HEK293 (cell line): ENCODE data around the gene CACNA1E.
"Not testable (repeated sequence)": the region's sequence is repeated elsewhere in the genome, so short reads cannot be mapped to it uniquely, and the experiment has no call there.

Experiments used
- CTCF ChIA-PET: fragments of 350-600 bp; formaldehyde crosslinking; extraction: SDS; loops from one replicate; lab custom pipeline; 2021; ENCODE audit warnings: antibody characterized with exemption; lab: Yijun Ruan, JAX
- POLR2A ChIA-PET: fragments of 300-600 bp; formaldehyde crosslinking; extraction: SDS; loops from one replicate; lab custom pipeline; 2020; ENCODE audit warnings: antibody characterized with exemption, inconsistent platforms; lab: Yijun Ruan, JAX
- H3K27ac ChIP-seq: fragments of 200-500 bp; sonication (Bioruptor generic); 2 replicates; pipeline ENCODE4 v1.5.1; 2014; ENCODE audit warnings: low read depth, low read length, control low read depth, inconsistent platforms; ENCODE audit errors: extremely low read depth
- H3K36me3 ChIP-seq, 2 experiments: fragments of 200-500 bp in 1 of 2; sonication (Bioruptor generic) in 1 of 2; 1 replicate in 1 of 2; 2 replicates in 1 of 2; pipeline ENCODE4 v1.5.1; 2014 to 2017; ENCODE audit warnings: inconsistent platforms in 2 of 2, low read length in 2 of 2; ENCODE audit not compliant: control insufficient read depth in 2 of 2, insufficient read depth in 1 of 2
- H3K4me1 ChIP-seq: fragments of 200-500 bp; sonication (Bioruptor generic); 2 replicates; pipeline ENCODE4 v1.5.1; 2014; ENCODE audit warnings: mild to moderate bottlenecking, low read length, inconsistent platforms; ENCODE audit not compliant: control insufficient read depth, insufficient read depth
- H3K4me3 ChIP-seq: 2 replicates; pipeline ENCODE4 v1.5.1; 2011; ENCODE audit warnings: low read depth, mild to moderate bottlenecking, control low read depth, low read length, moderate library complexity
- H3K9me3 ChIP-seq: fragments of 200-500 bp; sonication (Bioruptor generic); 2 replicates; pipeline ENCODE4 v1.5.1; 2014; ENCODE audit warnings: low read depth, low read length, inconsistent platforms; ENCODE audit not compliant: control insufficient read depth, insufficient read depth
- AEBP2 ChIP-seq: fragments of 450-650 bp; formaldehyde crosslinking; IDR thresholded peaks from 2 replicates; pipeline ENCODE4 v1.5.1; 2016; ENCODE audit warnings: missing biosample characterization, missing genetic modification characterization, borderline replicate concordance
- GLI2 ChIP-seq: fragments of 450-650 bp; formaldehyde crosslinking; IDR thresholded peaks from 2 replicates; pipeline ENCODE4; 2017; ENCODE audit warnings: missing biosample characterization, missing genetic modification characterization, low read depth, borderline replicate concordance
- HOXA7 ChIP-seq: sonication (generic); formaldehyde crosslinking; IDR thresholded peaks from 2 replicates; pipeline ENCODE4 v1.8.1; 2022; ENCODE audit warnings: missing genetic modification reagents, borderline replicate concordance
- KLF10 ChIP-seq: fragments of 450-650 bp; IDR thresholded peaks from 2 replicates; pipeline ENCODE4 v1.5.1; 2018; ENCODE audit warnings: missing biosample characterization, mild to moderate bottlenecking, missing genetic modification characterization
- KLF7 ChIP-seq: fragments of 450-650 bp; formaldehyde crosslinking; IDR thresholded peaks from 2 replicates; pipeline ENCODE4 v1.5.1; 2016; ENCODE audit warnings: missing biosample characterization, missing genetic modification characterization, borderline replicate concordance
- PRDM6 ChIP-seq: fragments of 450-650 bp; formaldehyde crosslinking; IDR thresholded peaks from 2 replicates; pipeline ENCODE4 v1.5.1; 2017; ENCODE audit warnings: missing biosample characterization, missing genetic modification characterization
- SCRT1 ChIP-seq: fragments of 450-650 bp; formaldehyde crosslinking; IDR thresholded peaks from 2 replicates; pipeline ENCODE4 v1.5.1; 2016; ENCODE audit warnings: missing biosample characterization, missing genetic modification characterization, borderline replicate concordance
- SP2 ChIP-seq: fragments of 450-650 bp; formaldehyde crosslinking; IDR thresholded peaks from 2 replicates; pipeline ENCODE4 v1.5.1; 2016; ENCODE audit warnings: missing biosample characterization, missing genetic modification characterization
- TCF7L2 ChIP-seq: IDR thresholded peaks from 2 replicates; pipeline ENCODE4 v1.6.1; 2011; ENCODE audit warnings: low read depth, mild to moderate bottlenecking, inconsistent platforms, low read length, moderate library complexity, borderline replicate concordance
- YY1 ChIP-seq: fragments of 450-650 bp; formaldehyde crosslinking; IDR thresholded peaks from 2 replicates; pipeline ENCODE4 v1.5.1; 2018; ENCODE audit warnings: missing biosample characterization, missing genetic modification characterization
- ZBTB8A ChIP-seq: fragments of 450-650 bp; formaldehyde crosslinking; IDR thresholded peaks from 2 replicates; pipeline ENCODE4 v1.5.1; 2016; ENCODE audit warnings: missing biosample characterization, missing genetic modification characterization
- ZFHX2 ChIP-seq: fragments of 450-650 bp; formaldehyde crosslinking; conservative IDR thresholded peaks from 2 replicates; pipeline ENCODE4 v1.5.1; 2016; ENCODE audit warnings: missing biosample characterization, missing genetic modification characterization
- ZNF169 ChIP-seq: fragments of 450-650 bp; formaldehyde crosslinking; IDR thresholded peaks from 2 replicates; pipeline ENCODE4 v1.5.1; 2016; ENCODE audit warnings: missing biosample characterization, missing genetic modification characterization
- ZNF174 ChIP-seq: fragments of 450-650 bp; formaldehyde crosslinking; IDR thresholded peaks from 2 replicates; pipeline ENCODE4 v1.5.0; 2017; ENCODE audit warnings: missing biosample characterization, mild to moderate bottlenecking, missing genetic modification characterization
- ZNF449 ChIP-seq: fragments of 450-650 bp; formaldehyde crosslinking; IDR thresholded peaks from 2 replicates; pipeline ENCODE4 v1.5.1; 2017; ENCODE audit warnings: missing biosample characterization, mild to moderate bottlenecking, missing genetic modification characterization, moderate library complexity
- ZNF596 ChIP-seq: fragments of 450-650 bp; IDR thresholded peaks from 2 replicates; pipeline ENCODE4 v1.5.0; 2018; ENCODE audit warnings: missing biosample characterization, mild to moderate bottlenecking, missing genetic modification characterization, moderate library complexity
- ZNF658 ChIP-seq: fragments of 450-650 bp; formaldehyde crosslinking; IDR thresholded peaks from 2 replicates; pipeline ENCODE4; 2016; ENCODE audit warnings: missing biosample characterization, missing genetic modification characterization
- ZNF660 ChIP-seq: fragments of 450-650 bp; IDR thresholded peaks from 2 replicates; pipeline ENCODE4 v1.5.1; 2018; ENCODE audit warnings: missing biosample characterization, mild to moderate bottlenecking, missing genetic modification characterization
- TF ChIP-seq, protein P1 (sequence below): fragments of 450-650 bp; formaldehyde crosslinking; IDR thresholded peaks from 2 replicates; pipeline ENCODE4 v1.5.1; 2016; ENCODE audit warnings: missing biosample characterization, missing genetic modification characterization

Gene CACNA1E

DNA sequence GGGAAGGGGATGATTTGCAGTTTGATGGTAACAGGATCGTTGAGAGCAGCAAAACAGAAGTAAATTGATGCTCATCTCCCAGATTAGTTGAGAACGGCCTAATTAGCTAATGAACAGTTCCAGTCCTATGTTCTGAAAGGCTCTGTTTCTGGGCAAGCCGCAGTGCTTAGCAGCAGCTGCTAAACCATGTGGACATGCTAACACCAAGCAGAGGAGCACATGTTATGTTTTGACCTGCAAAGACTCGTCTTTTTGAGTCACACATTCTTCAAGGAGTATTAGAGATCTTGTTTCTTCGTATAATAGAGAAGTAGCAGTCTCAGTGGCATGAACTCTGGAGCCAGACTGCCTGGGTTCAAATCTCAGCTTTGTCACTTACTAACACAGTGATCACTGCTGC is 58.1 kb downstream of the CACNA1E start (continued):
- TF ChIP-seq GLI2 (tag by site-specific recombination): no peak
- no peak for TF ChIP-seq ZNF596
- no peak for TF ChIP-seq PRDM6 (tag by site-specific recombination)
- TF ChIP-seq, protein P1, sequence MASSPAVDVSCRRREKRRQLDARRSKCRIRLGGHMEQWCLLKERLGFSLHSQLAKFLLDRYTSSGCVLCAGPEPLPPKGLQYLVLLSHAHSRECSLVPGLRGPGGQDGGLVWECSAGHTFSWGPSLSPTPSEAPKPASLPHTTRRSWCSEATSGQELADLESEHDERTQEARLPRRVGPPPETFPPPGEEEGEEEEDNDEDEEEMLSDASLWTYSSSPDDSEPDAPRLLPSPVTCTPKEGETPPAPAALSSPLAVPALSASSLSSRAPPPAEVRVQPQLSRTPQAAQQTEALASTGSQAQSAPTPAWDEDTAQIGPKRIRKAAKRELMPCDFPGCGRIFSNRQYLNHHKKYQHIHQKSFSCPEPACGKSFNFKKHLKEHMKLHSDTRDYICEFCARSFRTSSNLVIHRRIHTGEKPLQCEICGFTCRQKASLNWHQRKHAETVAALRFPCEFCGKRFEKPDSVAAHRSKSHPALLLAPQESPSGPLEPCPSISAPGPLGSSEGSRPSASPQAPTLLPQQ (tag by site-specific recombination): no peak

DNA sequence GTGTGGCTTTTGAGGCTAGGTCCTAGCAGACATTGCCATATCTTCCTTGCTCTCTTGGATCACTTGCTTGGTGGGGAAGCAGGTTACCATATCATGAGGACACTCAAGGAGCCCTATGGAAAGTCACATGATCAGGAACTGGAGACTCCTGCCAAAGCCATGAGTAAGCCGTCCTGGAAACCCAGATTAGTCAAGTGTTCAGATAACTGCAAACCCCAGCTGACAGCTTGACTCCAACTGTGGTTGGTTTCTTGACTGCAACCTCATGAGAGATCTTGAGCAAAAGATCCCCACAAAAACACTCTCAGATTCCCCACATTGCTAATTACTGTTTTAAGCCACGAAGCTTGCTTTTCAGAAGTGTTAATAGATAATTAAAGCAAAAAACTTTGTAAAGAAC is 58.6 kb downstream of the CACNA1E start:
- ChIA-PET CTCF (interaction anchor here (0.7 kb wide), 1 partner anchor 135 kb away, joined by 3 read pairs; no protein-coding TSS in a partner anchor), POLR2A (no interaction called here)
- H3K4me3 ChIP-seq: no peak overlapping the region
- H3K27ac ChIP-seq: no peak overlapping the region
- no peaks in the 10 kb centered on the region for H3K9me3 ChIP-seq
- H3K4me1 ChIP-seq: no peaks in the 10 kb centered on the region
- no peaks in the 10 kb centered on the region for H3K36me3 ChIP-seq
- TF ChIP-seq ZNF660 (tag by site-specific recombination): no peak
- TF ChIP-seq ZNF449 (tag by site-specific recombination): no peak
- TF ChIP-seq ZFHX2 (tag by site-specific recombination): no peak
- TF ChIP-seq SP2 (tag by site-specific recombination): no peak
- no peak for TF ChIP-seq TCF7L2
- no peak for TF ChIP-seq ZNF658
- no peak for TF ChIP-seq AEBP2
- TF ChIP-seq KLF10 (tag by site-specific recombination): no peak
- no peak for TF ChIP-seq ZNF174 (tag by site-specific recombination)
- TF ChIP-seq SCRT1 (tag by site-specific recombination): no peak
- no peak for TF ChIP-seq YY1 (tag by site-specific recombination)
- TF ChIP-seq ZBTB8A (tag by site-specific recombination): no peak
- no peak for TF ChIP-seq ZNF169 (tag by site-specific recombination)
- TF ChIP-seq HOXA7: no peak
- TF ChIP-seq KLF7: no peak
- TF ChIP-seq, all 188 proteins: peak for 0

GRCh38 chr1:181542406-181542805 is 59.1 kb downstream of the CACNA1E start:
- POLR2A ChIA-PET, H3K27ac ChIP-seq, H3K36me3 ChIP-seq, H3K4me3 ChIP-seq, H3K9me3 ChIP-seq, H3K4me1 ChIP-seq: not testable (repeated sequence)
- CTCF ChIA-PET: interaction anchor here (0.7 kb wide), 1 partner anchor 135 kb away, joined by 3 read pairs; no protein-coding TSS in a partner anchor
